HT-29 (cell line): Measurements from ENCODE around the gene OTOF. TPM values are rescaled to one million over a fixed set of nuclear protein-coding genes. Genes with fewer than 3 reads are reported as not detected.

Experiments
- DNase-seq: peaks from one replicate; pipeline ENCODE4 v3.0.0-alpha.2; 2015; ENCODE audit warnings: low spot score
- total RNA-seq: library from RNA; depleted of rRNA; stranded (reverse); fragments of >200 nt; shearing (Covaris generic); gene quantifications from 2 replicates; pipeline ENCODE4 v1.2.3, GENCODE V29; 2014

The OTOF gene
- total RNA-seq, 1 experiment from 2014 or later, result not detected

DNA sequence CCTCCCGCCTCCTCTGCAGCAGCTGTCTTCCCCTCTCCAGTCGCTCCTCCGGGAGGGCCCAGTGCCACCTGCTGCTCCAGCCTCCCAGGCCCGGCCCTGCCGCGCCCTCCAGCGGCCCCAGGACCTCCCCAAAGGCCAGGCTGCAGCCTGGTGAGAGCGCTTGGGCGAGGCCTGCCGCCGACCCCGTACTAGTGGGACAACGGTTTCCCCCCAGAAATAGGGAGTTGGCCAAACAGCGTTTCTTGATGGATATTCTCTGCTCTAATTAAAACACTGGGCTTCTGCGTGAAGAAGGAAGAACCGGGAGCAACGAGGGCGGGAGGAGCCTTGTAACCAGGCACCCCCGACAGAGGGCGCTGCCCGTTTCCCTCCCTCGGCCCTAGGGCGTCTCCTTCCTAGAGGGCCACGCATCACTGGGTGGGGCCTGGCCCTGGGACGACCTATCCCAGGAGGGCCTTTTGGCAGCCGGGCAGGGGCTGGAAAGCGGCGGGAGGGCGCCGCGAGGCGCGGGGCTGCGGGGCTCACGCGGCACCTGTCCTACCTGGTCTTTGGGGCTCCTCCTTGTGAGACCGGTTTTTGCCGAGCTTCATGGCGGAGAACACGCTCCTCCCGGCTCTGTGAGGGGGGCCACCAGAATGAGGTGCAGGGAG is 25.4 kb upstream of the OTOF start:
- DNase-seq, result peak; percentile 78

DNA sequence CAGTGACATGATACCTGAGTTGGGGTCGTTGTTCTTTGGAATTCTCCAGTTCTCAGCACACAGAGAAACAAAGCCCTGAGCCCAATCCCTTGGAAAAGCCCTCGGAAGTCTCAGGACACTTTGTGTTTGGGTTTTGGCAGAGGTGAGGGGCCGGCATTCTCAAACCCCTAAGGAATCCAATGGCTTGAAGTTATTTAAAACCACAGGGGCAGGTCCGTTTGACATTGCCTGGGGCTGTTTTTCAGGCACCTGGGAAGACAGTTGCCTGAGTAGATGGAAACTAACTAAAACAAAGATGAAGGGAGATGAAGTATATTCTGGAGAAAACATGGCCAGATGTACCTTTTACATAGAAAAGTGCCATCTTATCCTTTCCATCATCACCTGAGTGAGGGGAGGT is 22.5 kb upstream of the OTOF start:
- DNase-seq, result no peak

DNA sequence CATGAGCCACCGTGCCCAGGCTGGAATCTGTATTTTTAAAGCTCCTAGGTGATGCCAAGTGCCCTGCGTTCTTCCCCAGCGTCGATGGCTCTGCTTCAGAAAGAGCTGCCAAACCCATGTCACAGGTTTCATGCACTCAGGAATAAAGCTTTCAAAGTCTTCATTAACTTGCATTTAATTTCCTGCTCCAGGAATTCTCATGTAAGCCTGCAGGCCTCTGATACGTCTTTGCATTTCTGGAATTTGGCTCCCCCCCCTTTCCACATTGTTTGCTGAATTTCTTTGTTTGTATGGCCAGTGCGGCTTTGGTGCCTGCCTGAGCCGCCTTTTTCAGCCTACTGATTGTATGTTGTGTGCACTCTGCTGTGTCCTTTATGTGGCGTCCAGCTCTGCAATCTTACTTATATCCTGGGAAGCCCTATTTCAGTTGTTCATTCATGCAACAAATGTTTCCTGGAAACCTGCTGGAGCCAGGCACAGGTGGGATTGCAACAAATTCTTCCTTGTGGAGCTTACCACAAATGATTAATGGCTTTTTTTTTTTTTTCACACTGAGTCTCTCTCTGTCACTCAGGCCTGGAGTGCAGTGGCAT is 17.9 kb upstream of the OTOF start:
- no peak for DNase-seq

DNA sequence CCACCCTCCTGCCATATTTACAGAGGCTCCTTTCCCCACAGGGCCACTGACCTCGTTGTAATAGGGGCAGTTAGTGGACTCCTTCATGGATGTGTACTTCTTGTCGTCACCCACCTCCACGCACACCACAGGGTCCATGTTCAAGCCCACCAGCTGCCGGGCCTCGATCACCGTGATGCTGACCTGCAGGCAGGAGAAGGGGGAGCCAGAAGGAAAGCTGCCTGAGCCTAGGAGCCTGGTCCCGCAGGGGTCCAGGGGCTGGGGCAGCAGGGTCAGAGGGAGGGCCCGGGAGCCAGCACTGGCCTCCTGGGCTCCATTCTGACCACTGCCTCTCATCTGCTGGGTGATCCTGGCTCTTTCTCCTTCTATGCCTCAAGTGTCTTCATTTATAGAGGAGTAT is 17.0 kb upstream of the OTOF start:
- no peak for DNase-seq

DNA sequence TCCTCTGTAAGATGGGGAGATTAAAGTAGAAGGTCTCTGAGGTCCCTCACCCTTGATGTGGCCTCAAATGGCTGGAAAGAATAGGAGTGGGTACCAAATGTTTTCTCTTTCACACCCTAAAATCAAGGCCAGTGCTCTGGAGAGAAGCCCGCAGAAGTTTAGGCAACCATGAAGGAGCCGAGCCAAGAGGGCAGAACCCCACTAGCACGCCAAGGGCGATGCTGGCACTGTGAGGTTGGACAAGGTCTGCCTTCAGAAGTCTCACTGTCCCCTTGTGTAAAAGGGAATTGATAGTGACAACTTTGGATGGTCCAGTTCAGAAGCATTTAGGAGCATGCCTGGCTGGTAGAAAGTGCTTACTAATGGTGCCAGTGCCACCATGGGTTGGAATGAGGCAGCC is 16.3 kb upstream of the OTOF start:
- DNase-seq, result no peak

DNA sequence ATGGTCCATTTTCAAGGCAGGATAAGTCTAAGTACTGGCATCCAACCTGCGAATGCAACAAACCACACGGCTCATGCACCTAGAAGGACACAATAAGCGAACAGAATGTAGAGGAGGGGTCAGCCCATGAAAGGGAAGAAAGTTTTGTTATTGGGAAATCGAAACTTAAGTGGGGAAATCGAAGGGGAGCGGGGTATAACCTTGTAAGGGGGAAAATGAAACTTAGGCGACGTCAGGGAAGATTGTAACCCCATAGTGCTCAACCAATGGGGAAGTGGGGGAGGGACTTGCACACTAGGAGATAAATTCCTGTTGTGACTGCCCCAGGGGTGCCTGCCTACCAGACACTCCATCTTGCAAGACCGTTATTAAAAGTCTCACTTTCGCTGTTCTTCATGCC is 15.6 kb upstream of the OTOF start:
- no peak for DNase-seq

DNA sequence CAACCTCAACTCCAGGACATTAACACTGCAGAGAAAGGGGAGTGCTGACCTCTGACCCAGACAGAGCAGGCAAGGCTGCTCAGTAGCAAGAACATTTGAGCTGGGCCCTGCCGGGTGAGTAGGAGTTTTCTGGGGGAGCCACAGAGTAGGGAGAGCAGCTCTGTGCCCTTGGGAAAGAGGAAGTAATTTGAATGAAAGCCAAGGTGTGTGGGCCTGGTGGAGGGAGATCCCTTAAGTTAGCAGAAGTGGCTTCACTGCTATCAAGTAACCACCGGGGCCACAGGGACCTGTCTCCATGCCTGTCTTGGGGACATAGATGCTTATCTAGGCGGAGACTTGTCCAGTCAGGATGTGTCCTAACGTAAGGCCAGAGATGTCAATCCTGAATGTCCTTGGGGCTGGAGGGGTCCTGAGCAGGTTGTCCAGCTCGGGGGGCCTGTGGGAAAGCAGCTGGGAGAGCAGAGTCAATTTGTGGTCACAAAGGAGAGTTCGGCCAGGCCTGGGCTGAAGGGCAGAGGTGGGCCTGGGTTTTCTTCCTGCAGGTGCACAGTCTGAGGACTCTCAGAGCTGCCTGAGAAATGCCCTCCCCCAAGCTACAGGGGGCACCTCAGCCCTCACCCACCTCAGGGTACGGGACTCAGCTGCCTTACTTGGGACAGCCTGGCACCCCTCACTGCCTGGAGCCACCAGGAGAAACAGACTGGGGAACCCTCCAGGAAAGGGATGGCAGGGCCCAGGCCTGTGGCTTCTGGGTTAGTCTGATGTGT is 15.0 kb upstream of the OTOF start:
- DNase-seq, result no peak

DNA sequence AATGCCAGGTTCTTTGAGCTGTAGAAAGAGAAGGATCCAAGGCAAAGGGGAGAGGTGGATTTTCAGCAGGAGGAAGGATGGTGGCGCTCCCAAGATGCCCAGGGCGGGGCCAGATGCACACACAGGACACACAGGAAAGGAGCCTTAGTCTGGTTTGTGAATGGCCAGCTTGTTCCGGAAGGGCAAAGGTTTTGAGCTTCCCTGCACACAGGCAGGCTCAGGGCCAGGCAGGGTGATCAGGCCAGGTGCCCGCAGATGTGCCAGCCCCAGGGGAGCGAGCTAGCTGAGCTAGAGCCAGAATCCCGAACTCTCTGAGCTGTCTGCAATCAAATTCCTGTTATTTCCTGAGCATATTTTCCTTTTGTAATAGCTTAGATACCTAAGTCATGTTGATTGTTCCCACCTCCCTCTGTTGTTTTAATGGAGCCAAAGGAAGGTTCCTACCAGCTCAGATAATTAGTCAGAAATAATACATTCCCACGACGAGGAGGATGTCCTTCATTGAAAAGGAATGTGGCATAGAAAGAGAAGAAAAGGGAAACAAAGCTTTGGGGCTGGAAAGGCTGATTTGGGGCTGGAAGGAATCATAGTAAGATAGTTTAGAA is 13.7 kb upstream of the OTOF start:
- no peak for DNase-seq

DNA sequence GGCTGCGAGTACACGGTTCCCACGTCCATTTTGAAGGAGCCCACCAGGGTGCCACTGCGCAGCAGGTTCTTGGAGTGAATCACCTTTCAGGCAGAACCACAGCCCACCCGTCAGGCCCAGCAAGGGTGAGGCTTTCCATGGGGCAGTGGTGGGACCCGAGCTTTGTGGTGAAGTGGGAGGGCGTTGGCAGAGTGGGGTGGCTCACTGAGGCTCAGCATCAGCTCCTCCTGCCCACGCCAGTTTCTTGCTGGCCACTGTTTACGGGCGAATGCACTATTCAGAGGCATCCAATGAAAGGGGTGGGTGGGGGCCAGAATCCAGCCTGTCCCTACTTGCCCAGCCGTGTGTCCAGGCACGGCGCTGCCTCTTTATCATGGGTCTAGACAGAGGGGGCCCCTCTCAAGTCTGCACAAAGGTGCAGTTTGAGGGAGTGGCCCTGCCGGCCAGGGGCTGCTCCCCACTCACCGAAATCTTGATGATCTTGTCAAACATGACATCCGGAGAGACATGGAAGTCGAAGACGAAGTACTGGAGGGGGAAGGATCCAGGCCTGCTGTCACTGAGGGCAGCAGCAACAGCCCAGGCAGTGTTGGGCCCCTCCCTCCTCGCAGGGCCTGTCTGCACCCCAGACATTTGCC is 11.4 kb upstream of the OTOF start:
- DNase-seq, result no peak

DNA sequence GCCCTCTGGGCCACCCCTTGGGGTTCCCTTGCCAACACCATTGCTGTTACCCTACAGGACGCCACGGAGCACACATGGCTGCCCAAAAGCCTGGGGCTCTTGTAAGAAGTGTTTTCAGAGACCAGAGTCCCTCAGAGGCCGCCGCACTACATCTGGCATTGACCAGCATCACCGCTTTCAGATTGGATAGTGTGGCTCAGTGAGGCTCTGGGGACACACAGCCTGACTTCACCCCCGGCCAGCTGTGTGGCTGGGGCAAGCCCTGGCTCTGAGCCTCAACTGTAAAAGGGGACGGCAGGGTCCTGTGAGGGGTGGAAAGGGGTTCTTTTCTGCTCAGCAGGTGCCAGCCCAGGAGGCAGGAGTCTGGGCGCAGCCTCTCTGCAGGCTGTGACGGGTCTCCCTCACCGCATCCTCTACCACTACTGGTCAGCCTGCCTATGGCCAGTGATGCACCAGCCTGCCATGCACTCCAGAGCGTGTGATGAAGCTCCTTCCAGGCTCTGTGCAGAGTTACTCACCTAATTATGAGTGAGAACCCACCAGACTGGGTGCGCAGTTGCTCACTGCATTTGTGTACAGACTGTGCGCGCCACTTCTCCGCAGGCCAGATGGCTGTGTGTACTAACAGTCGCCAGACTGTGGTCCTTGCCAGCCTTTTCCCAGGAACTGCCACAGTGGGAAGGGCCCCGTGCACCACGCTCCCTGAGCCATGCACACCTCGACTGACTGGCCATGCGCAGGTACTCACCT is 10.7 kb upstream of the OTOF start:
- DNase-seq, result no peak

DNA sequence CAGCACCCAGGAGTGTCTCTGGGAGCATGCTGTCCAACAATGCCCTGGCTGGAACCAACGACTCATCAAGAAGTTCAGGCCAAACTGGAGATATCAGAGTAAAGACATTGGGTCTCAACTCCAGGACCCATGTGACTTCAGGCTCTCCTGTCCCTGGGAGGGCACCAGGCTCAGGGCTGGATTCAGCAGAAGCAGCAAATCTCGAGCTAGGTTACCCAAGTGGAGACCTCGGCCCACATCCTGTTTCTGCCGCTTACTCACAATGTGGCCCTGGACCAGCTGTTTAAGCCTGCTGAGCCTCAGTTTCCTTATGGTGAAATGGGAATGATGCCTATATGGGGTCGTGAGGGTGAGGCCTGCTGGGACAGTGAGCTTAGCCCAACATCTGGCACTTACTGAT is 9.3 kb upstream of the OTOF start:
- DNase-seq, result no peak

DNA sequence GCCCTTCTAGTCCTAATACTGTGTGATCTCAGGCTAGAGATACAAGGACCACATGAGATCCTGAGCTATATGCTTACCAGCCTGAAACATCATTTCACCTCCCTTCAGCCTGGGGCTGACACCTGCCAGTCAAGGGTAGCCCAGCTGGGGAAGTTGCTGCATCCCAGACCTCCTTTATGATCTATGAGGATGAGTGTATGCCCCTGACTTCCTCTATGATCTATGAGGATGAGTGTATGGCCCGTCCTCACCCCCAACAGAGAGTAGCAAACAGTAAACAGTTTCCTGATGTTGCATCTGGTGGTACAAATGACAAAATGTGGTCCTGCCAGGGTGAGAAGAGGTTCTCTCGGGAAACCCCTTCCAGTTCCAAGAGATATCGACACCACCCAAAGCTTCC is 8.9 kb upstream of the OTOF start:
- no peak for DNase-seq

DNA sequence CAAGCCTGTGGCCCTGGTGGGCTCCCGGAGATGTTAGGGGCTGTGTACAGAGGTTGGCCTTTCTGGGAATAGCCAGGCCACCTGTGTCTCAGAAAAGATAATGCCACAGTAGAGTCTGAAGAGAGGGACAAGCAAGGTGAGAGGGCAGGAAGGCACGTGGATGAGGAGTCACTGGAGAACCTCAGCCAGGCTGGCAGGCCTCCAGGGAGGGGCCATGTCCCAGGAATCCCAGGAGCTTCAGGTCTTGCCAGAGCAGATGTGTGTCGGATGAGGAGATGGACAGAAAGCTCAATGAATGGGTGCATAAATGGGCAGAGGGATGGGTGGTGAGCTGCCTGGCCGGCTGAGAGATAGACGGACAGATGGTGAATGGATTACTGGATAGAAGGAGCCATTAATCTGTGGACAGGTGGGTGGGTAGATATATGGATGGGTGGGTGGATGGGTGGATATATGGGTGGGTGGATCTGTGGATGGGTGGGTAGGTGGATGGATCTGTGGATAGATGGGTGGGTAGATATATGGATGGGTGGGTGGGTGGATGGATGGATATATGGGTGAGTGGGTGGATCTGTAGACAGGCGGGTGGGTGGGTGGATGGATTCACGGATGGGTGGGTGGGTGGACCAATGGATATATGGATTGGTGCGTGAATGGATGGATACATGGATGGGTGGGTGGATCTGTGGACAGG is 7.9 kb upstream of the OTOF start:
- DNase-seq, result no peak

DNA sequence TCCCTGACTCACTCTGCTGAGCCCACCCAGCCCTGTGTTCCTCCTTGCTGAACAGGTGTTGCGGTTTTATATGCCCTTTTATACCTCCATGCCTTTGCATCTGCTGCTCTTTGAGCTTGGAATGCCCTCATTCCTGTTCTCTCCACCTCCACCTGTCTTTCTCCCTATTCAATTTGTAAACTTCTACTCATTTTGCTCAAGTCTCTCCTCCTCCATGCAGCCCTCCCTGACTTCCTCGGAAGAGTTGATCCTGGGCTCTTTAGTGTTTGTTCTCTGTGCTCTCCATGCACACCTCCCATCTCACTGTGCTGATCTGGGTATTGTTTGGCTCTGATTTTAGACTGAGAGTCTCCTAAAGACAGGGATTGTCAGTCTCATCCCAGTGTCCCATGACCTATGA is 7.2 kb upstream of the OTOF start:
- DNase-seq, result no peak

DNA sequence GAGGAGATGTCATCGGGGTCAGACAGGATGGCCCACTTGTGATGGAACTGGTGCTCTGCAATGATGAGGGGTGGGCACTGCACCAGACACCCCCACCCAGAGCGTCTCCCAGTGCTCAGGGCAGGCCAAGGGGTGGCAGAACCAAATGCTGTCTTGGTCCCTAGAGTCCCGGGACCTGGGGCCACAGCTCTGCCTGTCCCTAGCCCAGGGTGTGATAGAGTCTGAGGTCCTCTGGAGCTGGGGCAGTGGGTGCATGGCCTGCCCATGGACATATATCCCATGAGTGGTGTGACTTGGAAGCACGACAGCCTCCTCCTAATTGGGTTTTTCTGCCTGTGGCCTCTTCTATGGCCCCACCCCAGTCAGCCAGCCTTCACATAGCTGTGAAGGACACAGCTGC is 6.7 kb upstream of the OTOF start:
- no peak for DNase-seq

DNA sequence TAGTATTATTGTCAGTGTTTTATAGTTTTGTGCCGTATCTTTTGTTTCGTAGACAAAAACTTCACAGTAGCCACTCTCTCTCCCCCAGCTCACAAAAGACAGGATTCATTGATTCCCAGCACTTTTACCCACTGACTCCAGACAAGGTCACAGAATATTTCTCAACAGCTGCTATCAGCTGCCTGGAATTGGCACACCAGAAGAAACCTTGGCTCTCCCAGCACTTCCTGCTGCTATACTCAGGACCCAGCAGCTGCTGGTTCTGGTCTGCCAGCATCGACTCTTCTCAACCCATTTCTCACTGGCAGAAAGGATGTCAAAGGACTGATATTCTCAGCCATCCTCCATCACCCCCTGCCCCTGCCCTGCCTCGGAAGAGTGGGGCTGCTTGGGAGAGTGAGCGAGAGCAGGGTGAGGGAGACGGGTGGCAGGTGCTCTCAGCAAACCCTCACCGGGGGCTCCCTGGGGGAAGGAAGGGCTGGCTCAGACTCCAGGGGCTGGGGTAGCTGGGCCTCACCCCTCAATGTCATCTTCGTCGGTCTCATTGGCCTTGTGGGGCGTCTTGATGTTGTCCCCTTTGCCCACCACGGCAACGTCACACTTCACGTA is 6.1 kb upstream of the OTOF start:
- no peak for DNase-seq

DNA sequence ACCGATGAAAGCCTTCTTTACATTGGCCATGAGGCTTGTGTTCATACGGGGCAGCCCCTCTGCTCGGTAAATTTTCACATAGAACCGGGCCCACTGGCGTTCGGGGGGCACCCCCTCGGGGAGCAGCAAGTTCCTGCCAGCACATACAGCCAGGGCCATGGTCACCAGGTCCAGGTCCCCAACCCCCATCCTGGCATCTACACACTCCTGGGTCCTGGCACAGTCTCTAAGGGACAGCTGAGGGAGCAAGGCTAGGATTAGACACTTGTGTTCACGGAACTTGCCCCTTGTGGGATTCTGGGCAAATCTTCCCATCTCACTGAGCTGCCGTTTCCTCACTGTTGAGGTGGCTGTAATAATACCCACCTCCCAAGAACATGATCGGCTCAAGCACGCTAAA is 5.6 kb upstream of the OTOF start:
- DNase-seq, result no peak

DNA sequence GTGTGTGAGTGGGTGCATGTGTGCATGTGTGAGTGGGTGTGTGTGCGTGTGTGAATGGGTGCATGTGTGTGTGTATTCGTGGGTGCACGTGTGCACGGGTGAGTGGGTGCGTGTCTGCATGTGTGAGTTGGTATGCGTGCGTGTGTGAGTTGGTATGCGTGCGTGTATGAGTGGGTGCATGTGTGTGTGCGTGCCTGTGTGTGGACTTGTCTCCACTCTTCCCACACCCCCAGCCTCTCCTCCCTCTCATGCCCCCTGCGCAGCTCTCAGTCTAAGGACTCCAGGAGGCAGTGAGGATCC is 5.1 kb upstream of the OTOF start:
- DNase-seq, result no peak

DNA sequence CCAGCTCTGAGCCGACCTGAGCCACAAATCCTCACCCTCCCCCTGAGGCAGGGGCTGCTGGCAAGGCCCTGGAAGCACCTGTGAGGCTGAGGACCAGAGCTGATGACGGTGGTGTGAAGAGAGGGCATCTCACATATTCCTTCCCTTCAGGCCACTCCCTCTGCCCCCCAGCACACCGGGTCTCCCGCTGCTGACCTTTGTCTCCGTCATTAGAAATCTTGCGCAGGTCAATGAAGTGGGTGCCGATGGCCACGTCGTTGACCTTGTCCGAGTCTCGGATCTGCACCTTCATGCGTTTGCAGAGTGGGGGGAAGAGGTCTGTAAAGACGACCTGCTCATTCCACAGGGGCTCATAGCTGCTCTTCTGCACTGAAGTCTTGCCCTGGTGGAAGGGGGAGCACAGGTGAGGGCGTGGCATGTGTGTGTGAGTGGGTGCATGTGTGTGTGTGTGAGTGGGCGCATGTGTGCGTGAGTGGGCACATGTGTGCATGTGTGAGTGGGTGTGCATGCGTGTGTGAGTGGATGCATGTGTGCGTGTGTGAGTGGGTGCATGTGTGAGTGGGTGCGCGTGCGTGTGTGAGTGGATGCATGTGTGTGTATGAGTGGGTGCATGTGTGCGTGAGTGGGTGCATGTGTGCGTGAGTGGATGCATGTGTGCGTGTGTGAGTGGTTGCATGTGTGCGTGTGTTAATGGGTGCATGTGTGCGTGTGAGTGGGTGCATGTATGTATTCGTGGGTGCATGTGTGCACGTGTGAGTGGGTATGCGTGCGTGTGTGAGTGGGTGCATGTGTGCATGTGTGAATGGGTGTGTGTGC is 4.5 kb upstream of the OTOF start:
- DNase-seq, result no peak

DNA sequence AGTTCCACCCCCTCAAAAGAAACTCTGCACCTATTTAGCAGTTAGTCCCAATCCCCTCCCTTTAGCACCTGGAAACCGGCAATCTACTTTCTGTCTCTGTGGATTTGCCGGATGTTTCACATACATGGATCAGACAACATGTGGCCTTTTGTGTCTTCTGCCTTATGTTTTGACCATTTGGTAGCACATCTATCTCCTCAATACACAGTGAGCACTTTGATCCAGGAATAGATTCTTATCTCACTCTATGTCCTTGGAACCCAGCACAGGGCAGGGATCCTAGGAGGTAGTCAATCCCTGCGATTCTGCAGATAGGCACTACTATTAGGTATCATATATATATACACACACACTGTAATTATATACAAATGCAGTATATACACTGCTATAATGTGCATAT is 3.8 kb upstream of the OTOF start:
- DNase-seq, result no peak
